Omental fat pad (tissue), 4 donors: ENCODE results near the gene CYP2W1. TPM values are rescaled to one million over a fixed set of nuclear protein-coding genes. Genes with fewer than 3 reads are reported as not detected.
"Not testable (repeated sequence)": the region's sequence is repeated elsewhere in the genome, so short reads cannot be mapped to it uniquely, and the experiment has no call there.

Experiments
- ATAC-seq: fragments of 150-250 bp; one replicate; pipeline ENCODE4 v1.9.1; 2016; ENCODE audit warnings: mild to moderate bottlenecking, moderate library complexity; ENCODE audit not compliant: low FRiP score
- DNase-seq: peaks from one replicate; pipeline ENCODE4 v3.0.0-alpha.2; 2019; ENCODE audit warnings: low spot score
- CTCF ChIP-seq, 3 donors: fragments of 450-650 bp; IDR thresholded peaks; one replicate each; pipeline ENCODE4 v1.5.1; 2016 to 2017; ENCODE audit warnings: antibody characterized with exemption in 3 of 3, mild to moderate bottlenecking in 3 of 3, moderate library complexity in 2 of 3
- small RNA-seq: library from RNA; depleted of rRNA; stranded (forward); fragments of <200 nt; gene quantifications from one replicate; pipeline ENCODE3, GENCODE V24; 2016
- total RNA-seq, 4 donors: library from RNA; depleted of rRNA; stranded (reverse); fragments of >200 nt; gene quantifications; one replicate each; pipeline ENCODE4 v1.1.0, GENCODE V29; 2016

The CYP2W1 gene
- total RNA-seq, 4 donors from 2014 or later: not detected

- TF ChIP-seq CTCF (IDR thresholded peaks at IDR 0.05): no peak
- no peak for ATAC-seq
- DNase-seq: no peak
These were observed 49.7 kb downstream of the CYP2W1 start for GRCh38 chr7:1032536-1033181.

DNA sequence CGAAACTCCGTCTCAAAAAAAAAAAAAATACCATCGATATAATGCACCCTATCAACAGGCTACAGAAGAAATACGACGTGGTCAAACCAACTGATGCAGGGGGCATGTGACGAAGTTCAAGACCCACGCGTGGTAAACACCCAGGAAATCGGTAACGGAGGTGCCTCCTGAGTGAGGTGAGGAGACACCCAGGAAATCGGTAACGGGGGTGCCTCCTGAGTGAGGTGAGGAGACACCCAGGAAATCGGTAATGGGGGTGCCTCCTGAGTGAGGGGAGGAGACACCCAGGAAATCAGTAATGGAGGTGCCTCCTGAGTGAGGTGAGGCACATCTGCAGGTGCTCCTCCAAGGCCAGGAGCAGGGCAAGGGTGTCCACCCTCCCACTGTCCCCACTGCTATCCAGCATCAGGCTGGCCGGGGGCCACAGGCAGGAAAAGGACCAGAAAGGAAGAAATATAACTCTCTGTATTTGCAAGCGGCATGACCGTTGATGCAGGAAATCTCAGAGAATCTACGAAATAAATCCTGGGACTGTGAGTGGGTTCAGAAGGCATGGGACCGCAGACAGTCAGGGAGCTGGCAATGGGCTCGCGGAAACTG, 50.7 kb downstream of the CYP2W1 start:
- no peak for DNase-seq
- ATAC-seq: no peak

GRCh38 chr7:1034769-1035168, 51.8 kb downstream of the CYP2W1 start:
- not testable (repeated sequence) for ATAC-seq, DNase-seq

More for the DNA sequence above, 50.7 kb downstream of the CYP2W1 start:
- no peak for TF ChIP-seq CTCF (IDR thresholded peaks at IDR 0.05)

- ATAC-seq: not testable (repeated sequence)
These were observed 53.4 kb downstream of the CYP2W1 start for GRCh38 chr7:1036164-1036928.

More at GRCh38 chr7:1036164-1036928, 53.4 kb downstream of the CYP2W1 start:
- not testable (repeated sequence) for DNase-seq

Small RNAs within 50 kb of the gene (small RNA-seq; reads per million reads assigned to genes)
- gene MIR339: 4.5 reads per million, percentile 74 among the genes with 10 or more reads in this experiment

Other genes starting within 250 kb of the CYP2W1 start
- 100 to 1,000 TPM; 124 to 245 (median 174) TPM for gene SUN1, start 150.7 kb upstream of the CYP2W1 start, total RNA-seq
- 10 to 100 TPM; 18.7 to 28.5 (median 23.5) TPM for gene GET4, start 106.6 kb upstream of the CYP2W1 start, total RNA-seq
- 10 to 100 TPM in 3 of 4 donors, 1 to 10 TPM in 1; 6.7 to 21.7 (median 14.4) TPM for gene ADAP1, start 28.5 kb upstream of the CYP2W1 start, total RNA-seq
- 10 to 100 TPM in 2 of 4 donors, 1 to 10 TPM in 2; 8.1 to 16.9 (median 10.0) TPM for gene COX19, start 7.6 kb upstream of the CYP2W1 start, total RNA-seq
- gene GPR146, start 61.4 kb downstream of the CYP2W1 start, total RNA-seq: 10 to 100 TPM; 29.6 to 89.8 (median 56.9) TPM
- gene GPER1, start 104.9 kb downstream of the CYP2W1 start, total RNA-seq: 10 to 100 TPM in 1 of 4 donors, 1 to 10 TPM in 3; 3.2 to 18.9 (median 4.1) TPM
- 10 to 100 TPM; 17.3 to 77.5 (median 28.4) TPM for gene ZFAND2A, start 177.0 kb downstream of the CYP2W1 start, total RNA-seq
- gene UNCX, start 249.7 kb downstream of the CYP2W1 start, total RNA-seq: not detected